Kidney capillary endothelial cell (primary cell): ENCODE measurements around the gene HORMAD2.

Experiments used
- DNase-seq: peaks from one replicate; pipeline ENCODE4 v3.0.0-alpha.2; 2018; ENCODE audit warnings: low spot score

Gene HORMAD2, protein sequence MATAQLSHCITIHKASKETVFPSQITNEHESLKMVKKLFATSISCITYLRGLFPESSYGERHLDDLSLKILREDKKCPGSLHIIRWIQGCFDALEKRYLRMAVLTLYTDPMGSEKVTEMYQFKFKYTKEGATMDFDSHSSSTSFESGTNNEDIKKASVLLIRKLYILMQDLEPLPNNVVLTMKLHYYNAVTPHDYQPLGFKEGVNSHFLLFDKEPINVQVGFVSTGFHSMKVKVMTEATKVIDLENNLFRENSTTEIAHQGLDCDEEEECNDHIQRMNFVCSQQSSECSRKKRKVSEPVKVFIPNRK

DNA sequence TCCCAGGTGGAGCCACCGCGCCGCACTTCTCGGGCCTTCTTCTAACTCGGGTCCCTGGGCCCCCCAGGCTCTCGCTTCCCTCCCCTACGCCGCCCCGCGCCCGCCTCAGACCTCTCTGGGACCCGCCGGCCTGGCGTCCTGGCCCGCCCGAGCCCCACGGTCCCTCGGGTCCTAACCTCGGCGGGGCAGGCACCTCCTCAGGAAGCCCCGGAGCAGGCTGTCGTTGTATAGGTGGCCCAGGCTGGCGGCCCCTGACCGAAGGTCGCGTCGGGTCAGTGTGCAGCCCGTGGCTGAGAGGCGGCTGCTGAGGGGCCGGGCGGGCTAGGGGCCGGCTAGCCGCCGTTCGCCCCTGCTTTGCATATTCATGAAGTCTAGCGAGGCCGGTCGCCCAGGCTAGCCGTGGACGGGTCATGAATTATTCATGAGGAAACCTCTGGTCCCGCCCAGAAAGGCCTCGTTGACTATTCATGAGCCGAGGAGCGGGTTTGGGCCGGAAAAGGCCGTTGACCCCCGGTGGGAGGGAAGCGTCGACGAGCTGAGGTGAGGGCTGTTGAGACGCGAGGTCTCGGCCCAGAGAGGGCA, at the start of gene HORMAD2:
Gene HORMAD2, plus strand, starts transcription at position 513 of the 582 bp plus-strand sequence. CDS start 13,489 bp downstream, outside the sequence.
- peak; percentile 18 for DNase-seq

DNA sequence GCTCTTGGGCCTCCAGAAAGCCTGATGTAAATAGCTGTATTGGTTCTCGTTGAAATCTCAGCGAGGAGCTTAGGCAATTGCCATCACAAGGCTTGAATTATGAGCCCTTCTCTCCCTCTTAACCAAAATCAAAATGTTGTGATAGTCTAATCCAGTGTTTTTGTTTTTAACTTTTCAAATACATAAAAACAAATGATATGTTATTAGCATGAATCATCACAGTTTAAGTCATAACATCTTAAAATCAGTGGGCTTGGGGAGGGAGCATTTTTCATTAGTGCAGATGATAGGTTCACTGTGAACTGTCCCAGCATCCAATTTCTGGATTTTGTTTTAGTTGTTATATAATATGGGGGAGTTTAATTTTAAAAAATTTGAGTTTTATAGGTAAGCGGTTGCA, 48.9 kb upstream of the HORMAD2 start:
- no peak for DNase-seq

DNA sequence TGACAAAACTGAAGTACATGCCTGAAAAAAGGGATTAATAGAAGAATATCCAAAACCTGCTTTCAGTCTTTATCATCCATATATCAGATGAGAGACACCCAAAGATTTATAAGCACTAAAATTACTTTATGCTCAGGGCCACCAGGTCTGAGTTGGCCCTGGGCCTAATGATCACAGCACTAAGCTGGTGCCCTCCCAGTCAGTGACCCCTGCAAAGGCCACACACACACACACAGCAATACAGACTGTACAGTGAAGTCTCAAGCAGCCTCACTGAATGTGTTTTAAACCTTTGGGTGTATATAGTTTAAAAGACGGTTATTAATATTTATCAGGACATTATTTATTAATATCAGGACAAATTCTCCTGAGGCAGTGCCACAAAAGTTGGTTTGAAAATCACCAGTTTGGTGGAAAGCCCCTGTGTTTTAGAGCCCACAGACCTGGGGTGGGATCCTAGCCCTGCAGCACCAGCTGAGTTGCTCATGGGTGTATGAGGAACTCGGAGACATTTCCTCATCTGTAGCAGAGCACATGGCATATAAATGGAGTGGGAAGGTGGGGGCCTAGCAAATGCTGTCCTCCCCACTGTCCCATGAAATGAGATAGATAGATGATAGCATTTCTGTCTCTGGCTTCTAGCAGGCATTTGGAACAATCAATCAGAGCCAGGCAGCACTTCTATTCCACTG, 48.4 kb upstream of the HORMAD2 start:
- no peak for DNase-seq

DNA sequence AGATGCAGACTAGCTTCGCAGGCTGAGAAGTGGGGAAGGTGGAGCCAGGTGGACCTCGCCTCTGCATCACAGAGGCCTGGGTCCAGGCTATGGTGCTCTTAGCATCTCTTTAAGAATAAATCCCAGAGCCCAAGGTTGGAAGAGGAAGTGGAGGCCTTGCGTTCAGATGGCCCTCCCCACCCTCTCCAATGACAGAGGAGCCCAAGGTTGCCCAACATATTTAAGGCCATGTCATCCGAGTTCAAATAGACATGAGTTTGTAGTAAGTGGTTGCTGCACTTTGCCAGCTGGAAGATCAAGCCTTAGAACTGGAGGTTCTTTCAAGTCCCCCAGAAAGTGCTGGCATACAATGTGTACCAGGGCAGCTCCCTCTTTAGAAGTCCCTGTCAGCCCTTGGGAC, 47.1 kb upstream of the HORMAD2 start:
- DNase-seq: no peak

DNA sequence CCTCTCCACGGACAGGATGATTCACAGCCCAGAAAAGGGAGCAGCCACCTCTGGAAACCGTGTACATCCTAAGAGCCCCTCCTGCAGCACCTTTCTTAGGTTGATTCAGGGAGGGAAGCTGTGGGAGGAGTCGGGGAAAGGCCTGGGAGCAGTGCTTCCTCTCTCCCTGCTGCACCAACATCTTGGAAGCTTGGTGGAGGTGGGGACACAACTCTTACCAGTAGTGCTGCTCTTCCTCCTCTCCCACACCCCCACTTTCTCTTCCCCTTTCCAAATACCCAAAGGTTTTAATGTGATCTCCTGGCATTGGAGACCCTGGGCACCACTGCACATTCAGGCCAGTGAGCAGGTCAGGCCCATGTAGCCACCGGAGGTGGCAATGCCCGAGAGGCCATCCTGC, 46.4 kb upstream of the HORMAD2 start:
- DNase-seq: no peak

DNA sequence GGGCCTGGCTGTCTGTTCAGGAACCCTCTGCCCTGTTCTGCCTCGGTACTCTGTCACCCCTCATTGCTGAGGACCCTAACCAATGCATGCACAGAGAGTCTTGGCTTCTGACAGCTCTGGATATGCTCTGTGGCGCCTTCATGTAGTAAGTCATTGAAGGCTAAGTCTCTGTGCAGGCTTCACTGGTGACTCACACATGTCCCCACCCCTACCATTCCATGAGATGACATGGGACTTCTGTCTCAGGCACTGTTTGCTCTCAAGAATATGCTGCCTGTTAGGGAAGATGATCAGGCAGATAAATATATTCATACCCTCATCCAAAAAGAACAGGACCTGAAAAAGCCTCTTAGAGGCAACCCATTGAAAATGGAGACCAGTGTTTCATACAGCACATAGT, 43.6 kb upstream of the HORMAD2 start:
- DNase-seq: peak; percentile 19

DNA sequence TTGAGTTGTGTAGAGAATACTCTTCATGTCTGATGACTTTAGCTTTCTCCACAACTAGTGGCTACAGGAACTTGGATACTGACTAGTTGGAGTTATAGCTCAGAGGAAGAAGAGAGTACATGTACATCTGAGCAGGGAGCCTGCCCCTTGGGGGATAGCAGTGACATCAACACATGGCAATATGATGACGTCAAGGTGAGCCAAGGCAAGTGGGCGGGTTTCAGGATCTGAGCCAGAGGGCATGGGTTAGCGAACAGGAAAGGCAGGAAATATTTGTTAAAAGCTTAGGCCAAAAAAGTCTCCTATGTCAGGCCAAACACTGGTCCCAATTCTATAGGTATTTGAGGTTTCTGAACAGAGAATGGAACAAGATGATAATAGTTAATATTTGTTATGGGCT, 42.0 kb upstream of the HORMAD2 start:
- DNase-seq: peak; percentile 36

DNA sequence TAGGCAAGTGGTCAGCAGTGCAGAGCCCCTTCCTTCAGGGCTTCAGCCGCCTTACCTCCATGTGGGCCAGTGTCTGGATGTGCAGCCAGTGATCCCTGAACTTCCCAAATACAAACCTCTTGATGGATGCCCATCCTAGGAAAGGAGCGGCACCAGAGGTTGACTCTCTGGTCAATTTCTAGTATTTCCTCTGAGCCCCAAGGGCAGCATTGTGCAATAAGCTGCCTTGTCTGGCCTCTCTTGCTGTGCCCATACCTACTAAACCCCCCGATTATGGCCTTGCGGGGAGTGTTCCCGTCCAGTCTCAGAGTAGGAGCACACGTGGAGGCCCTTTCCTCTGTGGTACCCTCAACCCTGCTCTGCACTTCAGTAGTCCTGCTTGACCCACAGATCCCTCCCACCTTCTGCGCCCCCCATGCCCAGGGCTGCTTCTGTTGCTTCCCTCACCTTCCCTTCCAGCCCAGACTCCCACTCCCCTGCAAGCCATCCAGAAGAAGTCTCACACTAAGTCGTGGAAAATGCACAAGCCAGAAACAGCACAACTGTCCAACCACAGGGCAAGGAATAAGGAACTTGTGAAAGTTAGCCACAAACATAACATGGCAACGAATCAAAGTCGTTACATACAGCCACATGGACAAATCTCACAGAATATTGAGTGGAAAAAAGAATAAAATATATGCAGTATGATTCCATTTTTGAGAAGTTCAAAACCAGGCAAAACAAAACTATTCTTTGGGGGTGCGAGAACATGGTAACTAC, 39.6 kb upstream of the HORMAD2 start:
- no peak for DNase-seq

DNA sequence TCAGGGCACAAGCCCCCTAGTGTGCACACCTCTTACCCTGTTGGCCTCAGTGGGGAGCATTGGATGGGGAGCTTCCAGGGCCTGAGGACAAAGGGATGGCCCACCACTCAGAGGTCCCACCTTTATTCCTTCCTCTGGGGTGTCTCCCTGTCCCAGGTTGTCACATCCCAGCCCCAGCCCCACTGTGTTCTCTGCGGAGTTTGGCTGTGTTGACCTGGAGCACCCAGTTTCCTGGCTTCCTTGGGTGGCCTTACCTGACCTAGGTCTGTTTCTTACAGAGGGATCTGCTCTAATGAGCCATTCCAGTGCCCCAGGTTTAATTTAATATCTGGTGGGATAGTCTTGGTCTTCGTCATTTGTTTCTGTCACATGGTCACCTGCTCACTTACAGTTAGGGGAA, 38.8 kb upstream of the HORMAD2 start:
- no peak for DNase-seq

DNA sequence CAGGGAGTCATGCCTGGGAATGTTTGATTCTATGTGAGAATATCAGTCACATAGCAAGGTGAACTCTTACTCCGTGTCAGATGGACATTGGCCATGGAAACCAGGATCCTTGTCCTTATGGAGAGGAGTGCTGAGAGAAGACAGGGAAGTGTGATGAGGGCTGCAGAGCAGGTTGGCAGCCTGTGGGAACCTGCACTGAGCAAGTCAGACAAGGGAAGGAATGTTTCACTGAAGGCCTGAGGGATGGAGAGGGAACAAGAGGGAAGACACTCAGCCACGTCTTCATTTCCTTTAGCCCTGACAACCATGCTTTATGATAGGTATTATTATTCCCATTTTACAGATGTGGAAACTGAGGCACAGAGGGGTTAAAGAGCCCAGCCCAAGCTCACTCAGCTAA, 38.4 kb upstream of the HORMAD2 start:
- DNase-seq: no peak

DNA sequence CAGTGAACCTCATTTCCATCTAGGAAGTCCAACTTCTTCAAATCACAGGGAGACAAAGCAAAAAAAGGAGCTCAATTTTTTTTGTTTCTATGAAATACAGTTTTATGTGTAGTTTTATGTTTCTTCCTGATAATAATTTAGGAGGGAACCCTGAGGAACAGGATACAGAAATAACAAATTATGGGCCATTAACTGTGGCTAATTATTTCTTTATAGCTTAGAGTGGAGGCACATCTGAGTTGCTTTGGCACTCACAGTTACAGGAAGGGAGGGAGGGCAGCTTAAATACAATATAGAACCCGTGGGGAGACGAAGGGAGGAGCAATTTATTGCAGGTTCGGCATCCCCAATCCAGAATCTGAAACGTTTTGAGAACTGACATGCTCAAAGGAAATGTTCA, 37.1 kb upstream of the HORMAD2 start:
- no peak for DNase-seq

DNA sequence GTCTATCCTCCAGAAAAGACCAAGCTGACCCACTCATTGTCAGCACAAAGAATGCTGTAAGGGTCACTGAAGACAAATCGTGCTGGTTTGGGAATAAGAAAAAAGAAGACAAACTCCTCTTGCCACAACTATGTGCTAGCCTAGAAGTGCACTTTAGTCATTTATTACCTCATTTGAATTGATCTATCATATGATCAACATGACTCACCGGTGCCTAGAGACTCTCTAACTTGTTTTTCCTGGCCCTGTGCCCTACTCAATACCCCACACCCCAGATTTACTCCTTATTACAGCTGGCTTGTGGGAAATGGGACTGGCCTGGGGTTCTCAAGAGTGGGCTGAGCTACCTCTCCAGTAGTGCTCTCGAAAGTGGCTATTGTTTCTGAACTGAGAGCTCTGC, 35.9 kb upstream of the HORMAD2 start:
- peak; percentile 25 for DNase-seq

DNA sequence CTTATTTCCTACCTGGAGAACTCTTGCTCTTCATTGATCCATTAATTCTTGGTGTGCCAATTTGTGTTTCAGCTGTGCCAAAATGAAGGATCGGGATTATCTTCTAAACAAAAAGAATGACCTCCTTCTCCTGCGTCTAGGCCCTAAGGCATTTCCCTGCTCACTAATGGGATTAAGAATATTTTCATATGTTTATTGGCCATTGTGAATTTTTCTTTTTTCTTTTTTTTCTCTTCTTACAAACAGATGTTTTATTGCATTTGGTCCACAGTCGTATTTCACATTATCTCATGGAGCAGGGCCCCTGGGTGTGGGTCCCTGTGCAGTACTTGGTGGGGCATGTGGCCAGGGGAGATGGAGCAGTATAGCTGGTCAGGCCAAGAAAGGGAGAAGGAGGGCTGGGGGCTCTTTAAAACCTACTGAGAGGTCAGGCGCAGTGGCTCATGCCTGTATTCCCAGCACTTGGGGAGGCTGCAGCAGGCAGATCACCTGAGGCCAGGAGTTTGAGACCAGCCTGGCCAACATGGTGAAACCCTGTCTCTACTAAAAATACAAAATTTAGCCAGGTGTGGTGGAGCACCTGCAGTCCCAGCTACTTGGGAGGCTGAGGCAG, 35.3 kb upstream of the HORMAD2 start:
- no peak for DNase-seq

DNA sequence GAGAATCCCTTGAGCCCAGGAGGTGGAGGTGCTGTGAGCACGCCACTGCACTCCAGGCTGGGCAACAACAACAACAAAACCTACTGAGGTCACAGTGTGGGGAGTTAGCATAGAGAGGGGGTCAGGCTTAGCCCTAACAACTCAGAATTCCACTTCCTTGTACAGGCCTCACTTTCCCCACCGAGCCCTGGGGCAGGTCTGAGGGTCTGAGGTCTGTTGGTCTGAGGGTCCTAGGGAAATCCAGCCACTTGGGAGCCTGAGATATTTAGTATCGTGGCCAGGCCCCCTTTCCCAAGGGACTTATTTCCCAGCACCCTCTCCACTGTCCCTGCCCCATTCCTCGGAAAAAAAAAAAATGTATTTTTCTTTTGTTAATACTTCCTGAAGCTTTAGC, 34.8 kb upstream of the HORMAD2 start:
- no peak for DNase-seq

DNA sequence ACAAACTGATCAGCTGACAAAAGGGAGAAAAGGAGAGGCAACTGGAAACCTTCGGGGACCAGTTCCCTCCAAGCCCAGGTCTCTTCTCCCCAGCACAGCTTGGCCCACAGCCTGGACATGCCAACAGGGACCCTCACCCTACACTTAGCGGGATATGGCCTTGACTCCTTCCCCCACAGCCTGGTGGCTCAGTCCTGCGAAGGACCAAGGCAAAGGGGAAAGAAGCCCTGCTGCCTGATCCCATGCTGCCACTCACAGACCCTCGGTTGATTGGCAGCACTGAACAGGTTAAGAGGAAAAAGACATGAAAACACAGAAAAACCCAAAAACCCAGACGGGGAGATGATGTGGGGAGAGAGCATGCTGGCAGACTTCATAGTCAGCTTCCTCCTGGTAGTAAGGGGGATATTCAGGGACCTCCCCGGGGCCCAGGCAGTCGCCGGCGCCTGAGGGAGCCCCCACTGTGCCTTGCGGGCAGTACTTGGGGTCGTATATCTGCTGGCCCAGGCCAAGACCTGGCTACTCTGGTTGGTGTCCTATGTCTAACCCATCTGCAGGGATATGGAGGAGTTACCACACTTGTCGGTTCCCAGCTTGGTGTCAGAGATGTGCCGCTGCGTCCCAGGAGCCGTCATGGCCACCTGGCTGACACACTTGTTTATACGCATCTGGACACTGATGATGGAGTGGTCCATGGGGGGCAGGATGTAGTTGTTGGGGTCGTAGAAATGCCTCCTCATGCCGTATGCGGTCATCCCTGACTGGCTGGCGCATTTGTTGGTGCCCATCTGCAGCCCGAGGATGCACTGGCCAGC, 34.2 kb upstream of the HORMAD2 start:
- DNase-seq: no peak

DNA sequence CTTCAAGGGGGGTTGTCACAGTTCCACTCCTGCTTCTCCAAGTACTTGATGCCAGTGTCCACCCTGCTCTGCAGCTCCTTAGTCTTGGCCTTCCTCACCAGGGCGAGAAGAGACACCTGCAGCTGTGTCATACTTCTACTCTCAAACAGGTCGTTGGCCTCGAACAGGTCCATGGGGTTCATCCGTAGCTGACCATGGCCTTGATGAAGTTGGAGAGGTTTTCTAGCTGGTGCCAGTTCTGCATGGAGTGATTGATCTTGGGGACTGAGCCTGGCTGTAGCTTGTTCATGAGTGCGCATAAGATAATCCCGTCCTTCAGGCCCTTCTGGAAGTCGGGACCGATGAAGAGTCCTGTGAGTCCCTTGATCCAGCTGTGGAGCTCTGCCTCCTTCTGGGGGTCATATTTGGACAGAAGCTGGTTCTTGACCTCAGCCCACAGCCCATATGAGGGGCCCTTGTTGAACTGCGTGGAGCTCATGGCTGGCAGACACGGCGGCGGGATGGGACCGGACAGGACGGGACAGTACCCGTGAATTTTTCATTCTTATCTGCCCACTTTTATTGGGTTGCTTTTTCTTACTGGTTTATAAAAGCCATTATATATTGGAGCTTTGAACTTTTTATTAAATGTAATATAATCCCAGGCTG, 33.4 kb upstream of the HORMAD2 start:
- no peak for DNase-seq

DNA sequence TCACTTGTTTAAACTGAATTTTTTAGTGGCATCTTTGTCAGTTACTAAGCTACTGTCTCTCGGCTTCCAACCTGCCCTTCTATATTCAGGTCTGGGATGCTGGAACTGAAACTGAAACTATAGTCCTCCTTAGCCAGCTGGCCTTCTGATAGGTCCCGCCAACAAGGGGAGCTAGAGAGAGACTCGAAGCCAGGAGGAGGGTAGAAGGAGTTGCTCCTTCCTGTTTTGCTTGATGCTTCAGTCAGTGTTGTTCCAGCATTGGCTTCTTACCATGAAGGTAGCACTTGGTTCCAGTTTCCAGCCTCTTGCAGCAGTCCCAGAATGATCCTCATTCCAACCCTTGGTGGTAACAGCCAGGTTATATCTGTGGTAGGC, 32.9 kb upstream of the HORMAD2 start:
- no peak for DNase-seq

DNA sequence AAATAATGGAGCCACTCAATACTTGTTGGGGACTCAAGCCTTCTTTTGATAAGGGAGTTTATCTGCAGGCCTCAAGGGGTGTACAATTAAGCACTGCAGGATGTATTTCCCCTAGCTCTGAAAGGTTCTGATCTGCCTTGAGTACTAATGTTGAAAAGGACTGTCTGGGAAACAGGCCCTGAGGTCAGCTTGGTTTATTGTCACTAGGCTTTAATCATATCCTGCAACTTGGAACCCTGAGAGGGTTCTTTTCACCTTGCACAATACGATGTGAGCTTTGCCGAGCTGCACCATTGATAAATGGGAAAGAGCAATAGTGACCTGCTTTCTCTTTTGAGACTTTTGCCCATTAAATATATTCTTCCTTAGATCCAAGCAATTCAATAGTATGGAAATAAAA, 31.6 kb upstream of the HORMAD2 start:
- DNase-seq: no peak

DNA sequence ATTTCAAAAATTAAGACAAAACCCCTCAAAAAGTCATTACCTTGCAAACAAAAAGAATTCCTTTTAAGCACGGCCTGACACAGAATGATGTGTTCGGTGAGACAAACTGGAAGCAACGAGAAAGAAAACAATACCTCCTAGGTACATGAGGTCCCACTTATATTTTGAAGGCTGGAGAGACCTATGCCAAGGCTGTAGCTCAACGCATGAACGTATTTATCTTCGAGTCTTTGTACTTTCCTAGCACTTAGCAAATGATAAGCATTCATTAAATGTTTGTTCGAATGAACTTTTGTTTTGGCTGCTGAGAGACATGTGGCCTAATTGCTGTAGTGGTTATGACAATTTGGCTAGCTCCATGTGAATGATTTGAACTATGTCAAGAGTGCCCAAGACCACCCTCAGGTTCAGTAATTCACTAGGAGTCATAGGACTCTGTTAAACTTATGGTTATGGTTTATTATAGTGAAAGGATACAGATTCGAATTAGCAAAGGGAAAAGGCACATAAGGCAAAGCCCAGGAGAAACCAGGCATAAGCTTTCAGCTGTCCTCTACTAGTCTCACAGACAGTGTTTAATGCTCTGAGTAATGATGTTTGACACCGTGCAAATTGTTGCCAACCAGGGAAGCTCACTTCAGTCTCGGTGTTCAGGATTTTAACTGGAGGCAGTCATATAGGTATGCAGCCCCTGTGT, 26.0 kb upstream of the HORMAD2 start:
- DNase-seq: no peak

DNA sequence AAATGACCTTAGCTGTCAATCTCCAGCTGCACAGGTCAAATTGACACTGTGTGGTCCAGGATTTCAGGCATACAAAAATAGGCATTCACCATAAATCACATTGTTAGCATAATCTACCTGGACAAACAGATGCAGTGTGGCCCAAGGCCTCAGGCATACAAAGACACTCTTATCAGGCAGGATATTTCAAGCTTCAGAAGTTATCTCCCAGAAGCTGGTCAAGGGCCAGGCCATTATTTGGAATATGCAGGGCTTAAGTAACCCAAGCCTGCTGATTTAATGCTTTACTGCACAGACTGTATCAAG, 25.5 kb upstream of the HORMAD2 start:
- no peak for DNase-seq

DNA sequence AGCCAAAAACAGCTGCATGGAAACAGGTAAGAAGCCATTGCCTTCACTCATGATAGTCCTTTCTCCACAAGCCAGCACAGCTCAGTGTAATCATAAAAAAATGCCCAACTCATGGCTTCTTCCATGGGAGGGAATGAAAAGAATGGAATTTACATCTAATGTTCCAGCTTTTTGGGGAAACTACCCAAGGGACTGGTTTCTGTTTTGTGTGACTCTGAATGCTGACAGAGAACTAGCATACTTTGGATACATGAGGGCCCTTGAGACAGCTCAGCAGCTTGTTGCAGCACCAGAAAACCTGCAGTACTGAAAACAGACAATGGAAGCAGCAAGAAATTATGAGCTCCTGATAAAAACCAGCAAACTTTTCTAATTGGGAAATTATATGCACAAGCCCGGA, 24.2 kb upstream of the HORMAD2 start:
- no peak for DNase-seq
